Mesenchymal stem cell (in vitro differentiated cells and primary cell): ENCODE measurements around the gene PID1.
A peak's percentile ranks its signal among the peaks of the same experiment; 100 is the strongest.

Source experiments
- DNase-seq: peaks from one replicate; pipeline ENCODE4 v3.0.0-alpha.2; 2013
- H2AFZ ChIP-seq: one replicate; pipeline ENCODE4 v1.6.1; 2013; ENCODE audit warnings: low read depth, mild to moderate bottlenecking, control low read depth, inconsistent platforms, low read length, moderate library complexity
- H2AK5ac ChIP-seq: 2 replicates; pipeline ENCODE4 v1.6.1; 2013; ENCODE audit warnings: low read length, moderate library complexity, mild to moderate bottlenecking, inconsistent platforms; ENCODE audit not compliant: severe bottlenecking
- H2BK120ac ChIP-seq: one replicate; pipeline ENCODE4 v1.6.1; 2013; ENCODE audit warnings: low read depth, mild to moderate bottlenecking, inconsistent platforms, low read length, moderate library complexity
- H2BK12ac ChIP-seq, 2 experiments: one replicate each; pipeline ENCODE4 v1.6.1; 2013; ENCODE audit warnings: inconsistent platforms in 2 of 2, low read length in 2 of 2, mild to moderate bottlenecking in 2 of 2, moderate library complexity in 2 of 2, control low read depth in 1 of 2
- H2BK15ac ChIP-seq: one replicate; pipeline ENCODE4 v1.6.1; 2013; ENCODE audit warnings: mild to moderate bottlenecking, low read depth, inconsistent platforms; ENCODE audit not compliant: poor library complexity, severe bottlenecking
- H2BK5ac ChIP-seq: 2 replicates; pipeline ENCODE4 v1.6.1; 2013; ENCODE audit warnings: low read depth, mild to moderate bottlenecking, low read length, control low read depth, inconsistent platforms; ENCODE audit not compliant: poor library complexity, severe bottlenecking
- H3K14ac ChIP-seq, 2 experiments: one replicate each; pipeline ENCODE4 v1.6.1; 2013; ENCODE audit warnings: inconsistent platforms in 2 of 2, low read length in 2 of 2, control low read depth in 1 of 2, mild to moderate bottlenecking in 1 of 2, moderate library complexity in 1 of 2
- H3K18ac ChIP-seq, 2 experiments: one replicate each; pipeline ENCODE4 v1.6.1; 2013; ENCODE audit warnings: inconsistent platforms in 2 of 2, low read length in 2 of 2, control low read depth in 1 of 2, low read depth in 1 of 2, mild to moderate bottlenecking in 1 of 2
- H3K23ac ChIP-seq, 2 experiments: one replicate each; pipeline ENCODE4 v1.6.1; 2013; ENCODE audit warnings: inconsistent platforms in 2 of 2, low read length in 2 of 2, mild to moderate bottlenecking in 2 of 2, moderate library complexity in 2 of 2, control low read depth in 1 of 2
- H3K27ac ChIP-seq: 2 replicates; pipeline ENCODE4 v1.5.1; 2013; ENCODE audit warnings: mild to moderate bottlenecking, moderate library complexity, low read length, control low read depth, inconsistent platforms; ENCODE audit not compliant: poor library complexity, severe bottlenecking
- H3K27me3 ChIP-seq, 2 experiments: 2 replicates each; pipeline versions ENCODE4 v1.6.1 to v1.7.0; 2013; ENCODE audit warnings: low read length in 2 of 2, mild to moderate bottlenecking in 2 of 2, moderate library complexity in 2 of 2, control low read depth in 1 of 2, inconsistent platforms in 1 of 2; ENCODE audit not compliant: control insufficient read depth in 1 of 2, insufficient read depth in 1 of 2
- H3K36me3 ChIP-seq, 2 experiments: 2 replicates each; pipeline versions ENCODE4 v1.6.1 to v1.7.0; 2013; ENCODE audit warnings: low read length in 2 of 2, control low read depth in 1 of 2, inconsistent platforms in 1 of 2, low read depth in 1 of 2, mild to moderate bottlenecking in 1 of 2; ENCODE audit not compliant: insufficient read depth in 2 of 2, control insufficient read depth in 1 of 2
- H3K4ac ChIP-seq, 2 experiments: one replicate each; pipeline ENCODE4 v1.6.1; 2013; ENCODE audit warnings: inconsistent platforms in 2 of 2, low read length in 2 of 2, mild to moderate bottlenecking in 2 of 2, moderate library complexity in 2 of 2, control low read depth in 1 of 2, low read depth in 1 of 2
- H3K4me1 ChIP-seq: 2 replicates; pipeline ENCODE4 v1.6.1; 2013; ENCODE audit warnings: low read depth, low read length, control low read depth; ENCODE audit not compliant: control insufficient read depth, insufficient read depth
- H3K4me2 ChIP-seq: 2 replicates; pipeline ENCODE4 v1.6.1; 2013; ENCODE audit warnings: low read length, mild to moderate bottlenecking, inconsistent platforms; ENCODE audit not compliant: poor library complexity, severe bottlenecking
- H3K4me3 ChIP-seq, 2 experiments: 2 replicates each; pipeline versions ENCODE4 v1.5.1 to v1.7.0; 2013; ENCODE audit warnings: low read length in 2 of 2, mild to moderate bottlenecking in 2 of 2, control low read depth in 1 of 2, low read depth in 1 of 2; ENCODE audit not compliant: insufficient read depth in 1 of 2
- H3K79me1 ChIP-seq: replicated peaks from 2 replicates; pipeline ENCODE4 v1.6.1; 2013; ENCODE audit warnings: mild to moderate bottlenecking, control low read depth, low read length, inconsistent platforms; ENCODE audit not compliant: poor library complexity, severe bottlenecking
- H3K9ac ChIP-seq: 2 replicates; pipeline ENCODE4 v1.7.0; 2013; ENCODE audit warnings: mild to moderate bottlenecking, low read length, moderate library complexity
- H3K9me3 ChIP-seq: 2 replicates; pipeline ENCODE4 v1.7.0; 2013; ENCODE audit warnings: mild to moderate bottlenecking, low read length; ENCODE audit not compliant: control insufficient read depth
- H4K8ac ChIP-seq: one replicate; pipeline ENCODE4 v1.6.1; 2013; ENCODE audit warnings: inconsistent platforms, mild to moderate bottlenecking, low read length, moderate library complexity
- H4K91ac ChIP-seq: one replicate; pipeline ENCODE4 v1.6.1; 2013; ENCODE audit warnings: mild to moderate bottlenecking, low read length, inconsistent platforms
- WGBS: methylation state at CpG from one replicate; pipeline ENCODE4 v1.1.7; 2013; ENCODE audit warnings: mixed read lengths; 5-methylcytosine and 5-hydroxymethylcytosine counted together

Gene PID1

DNA sequence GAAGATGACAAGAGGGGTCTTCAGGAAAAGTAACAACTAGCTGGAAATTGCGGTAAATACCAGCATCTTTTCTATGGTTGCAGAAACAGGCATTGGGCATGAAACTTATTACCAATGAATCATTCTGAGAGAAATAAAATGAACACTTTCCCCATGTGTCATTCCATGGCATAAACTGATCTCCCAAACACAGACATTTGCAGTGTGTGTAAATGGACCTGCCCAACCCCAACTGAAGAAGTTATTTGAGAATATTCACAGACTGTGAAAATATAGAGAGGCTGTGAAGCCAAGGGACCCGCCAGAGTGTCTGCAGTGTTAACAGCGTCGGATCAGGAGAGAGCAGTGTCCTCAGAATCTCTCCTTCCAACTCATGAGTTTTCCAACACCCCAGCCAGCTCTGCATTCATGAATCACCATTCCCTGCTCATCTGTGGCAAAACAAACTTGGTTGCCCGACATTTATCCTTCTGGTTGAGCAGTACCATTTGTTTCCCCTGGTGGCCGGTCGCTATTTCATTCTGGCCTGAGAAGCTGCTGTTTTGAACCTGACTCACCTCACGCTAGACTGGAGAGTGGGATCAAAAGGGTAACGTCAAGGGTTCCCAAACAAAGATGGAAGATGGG lies 238.4 kb downstream of the PID1 start:
- Histone ChIP-seq H3K27ac (no peak overlapping the region), H3K23ac (no peak overlapping the region), H3K36me3 (no peaks in the 10 kb centered on the region), H2BK5ac (no peak overlapping the region), H2BK120ac (no peak overlapping the region), H3K79me1 (no peaks in the 10 kb centered on the region), H3K14ac (no peak overlapping the region), H2BK15ac (no peak overlapping the region), H3K9me3 (no peaks in the 10 kb centered on the region), H3K4me3 (no peak overlapping the region), H3K9ac (no peak overlapping the region), H2AFZ (no peak overlapping the region), H3K4me1 (no peaks in the 10 kb centered on the region), H3K4me2 (no peak overlapping the region), H2BK12ac (no peak overlapping the region), H3K4ac (no peak overlapping the region), H4K8ac (no peak overlapping the region), H3K18ac (no peak overlapping the region), H3K27me3 (no peaks in the 10 kb centered on the region), H4K91ac (no peak overlapping the region), H2AK5ac (no peak overlapping the region)
- no peak for DNase-seq
- WGBS: 89% methylated on average over 9 of the region's 9 CpGs

GRCh38 chr2:229027353-229028105 lies 243.6 kb downstream of the PID1 start:
- H3K18ac ChIP-seq: no peak overlapping the region
- H2AK5ac ChIP-seq: no peak overlapping the region
- no peak overlapping the region for H3K14ac ChIP-seq
- WGBS: 82% methylated on average over 12 of the region's 12 CpGs
- no peaks in the 10 kb centered on the region for H3K27me3 ChIP-seq
- H3K9me3 ChIP-seq: no peaks in the 10 kb centered on the region
- H3K4ac ChIP-seq: no peak overlapping the region
- DNase-seq: no peak
- no peak overlapping the region for H3K4me2 ChIP-seq
- H3K4me3 ChIP-seq: no peak overlapping the region
- no peaks in the 10 kb centered on the region for H3K79me1 ChIP-seq
- H2BK5ac ChIP-seq: no peak overlapping the region
- H3K9ac ChIP-seq: no peak overlapping the region
- H3K27ac ChIP-seq: no peak overlapping the region
- H4K8ac ChIP-seq: no peak overlapping the region
- no peak overlapping the region for H2BK120ac ChIP-seq
- no peak overlapping the region for H2AFZ ChIP-seq
- H3K36me3 ChIP-seq: peaks cover 0 to 7% of the 10 kb centered on the region in 2 experiments
- no peak overlapping the region for H3K23ac ChIP-seq
- H3K4me1 ChIP-seq: no peaks in the 10 kb centered on the region
- no peak overlapping the region for H4K91ac ChIP-seq
- no peak overlapping the region for H2BK15ac ChIP-seq
- no peak overlapping the region for H2BK12ac ChIP-seq

DNA sequence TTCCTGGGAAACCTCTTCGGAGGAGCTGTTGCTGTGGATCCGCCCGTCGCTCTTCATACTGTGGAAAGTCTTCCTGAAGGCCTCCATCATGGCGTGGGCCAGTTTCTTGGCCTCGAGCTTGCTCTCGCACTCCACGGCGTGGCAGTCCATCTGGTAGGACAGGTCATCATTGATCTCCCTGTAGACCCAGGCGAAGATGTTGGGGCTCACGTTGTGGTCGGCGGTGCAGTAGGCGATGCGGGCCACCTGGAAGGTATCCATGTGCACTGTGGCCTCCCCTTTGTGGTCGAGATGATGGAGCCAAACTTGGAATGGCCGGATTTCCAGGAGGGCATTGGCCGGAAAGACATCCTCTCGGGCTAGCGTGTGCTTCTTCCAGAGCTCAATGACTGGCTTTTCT lies 245.4 kb downstream of the PID1 start:
- Histone ChIP-seq H3K27me3 (no peaks in the 10 kb centered on the region), H3K36me3 (peaks cover 0 to 7% of the 10 kb centered on the region in 2 experiments), H3K4me2 (no peak overlapping the region), H4K91ac (peak overlapping the region; percentile 18), H2AK5ac (no peak overlapping the region), H3K18ac (no peak overlapping the region), H3K14ac (no peak overlapping the region), H3K23ac (no peak overlapping the region), H2BK5ac (no peak overlapping the region), H2AFZ (no peak overlapping the region), H2BK12ac (no peak overlapping the region), H3K27ac (no peak overlapping the region), H3K4ac (no peak overlapping the region), H2BK15ac (no peak overlapping the region), H4K8ac (no peak overlapping the region), H3K9me3 (no peaks in the 10 kb centered on the region), H3K9ac (no peak overlapping the region), H3K79me1 (no peaks in the 10 kb centered on the region), H2BK120ac (no peak overlapping the region), H3K4me1 (no peaks in the 10 kb centered on the region), H3K4me3 (no peak overlapping the region)
- 89% methylated on average over 20 of the region's 20 CpGs for WGBS
- no peak for DNase-seq

- H3K27ac ChIP-seq: no peak overlapping the region
- H3K18ac ChIP-seq: no peak overlapping the region
- H3K14ac ChIP-seq: no peak overlapping the region
- no peaks in the 10 kb centered on the region for H3K4me1 ChIP-seq
- no peaks in the 10 kb centered on the region for H3K79me1 ChIP-seq
- DNase-seq: no peak
- H3K23ac ChIP-seq: no peak overlapping the region
- no peak overlapping the region for H4K8ac ChIP-seq
- H3K9ac ChIP-seq: no peak overlapping the region
- no peaks in the 10 kb centered on the region for H3K27me3 ChIP-seq
- peaks cover 0 to 7% of the 10 kb centered on the region in 2 experiments for H3K36me3 ChIP-seq
- no peak overlapping the region for H2AFZ ChIP-seq
- no peak overlapping the region for H3K4me2 ChIP-seq
- no peak overlapping the region for H3K4me3 ChIP-seq
- WGBS: 44% methylated on average over 1 of the region's 1 CpG
- no peaks in the 10 kb centered on the region for H3K9me3 ChIP-seq
- H2BK120ac ChIP-seq: no peak overlapping the region
- no peak overlapping the region for H2BK12ac ChIP-seq
- no peak overlapping the region for H3K4ac ChIP-seq
- no peak overlapping the region for H2BK15ac ChIP-seq
- H2AK5ac ChIP-seq: no peak overlapping the region
- no peak overlapping the region for H2BK5ac ChIP-seq
- H4K91ac ChIP-seq: no peak overlapping the region
Measured at GRCh38 chr2:229022652-229023051, 248.4 kb downstream of the PID1 start.
